ENCODE results near the gene GGT1.
"Not testable (repeated sequence)": the region's sequence is repeated elsewhere in the genome, so short reads cannot be mapped to it uniquely, and the experiment has no call there.

GGT1 gene

GRCh38 chr22:24602847-24603769 is at the start of gene GGT1:
Gene GGT1 (plus strand): TSS chr22:24603193. CDS start chr22:24611082, 7,889 bp downstream.
- DNase-seq (ENCODE audit: low read depth), result not testable (repeated sequence)
- H3K4me3 ChIP-seq (ENCODE audit: low read length), result peak within 1 kb of the TSS; percentile 18

DNA sequence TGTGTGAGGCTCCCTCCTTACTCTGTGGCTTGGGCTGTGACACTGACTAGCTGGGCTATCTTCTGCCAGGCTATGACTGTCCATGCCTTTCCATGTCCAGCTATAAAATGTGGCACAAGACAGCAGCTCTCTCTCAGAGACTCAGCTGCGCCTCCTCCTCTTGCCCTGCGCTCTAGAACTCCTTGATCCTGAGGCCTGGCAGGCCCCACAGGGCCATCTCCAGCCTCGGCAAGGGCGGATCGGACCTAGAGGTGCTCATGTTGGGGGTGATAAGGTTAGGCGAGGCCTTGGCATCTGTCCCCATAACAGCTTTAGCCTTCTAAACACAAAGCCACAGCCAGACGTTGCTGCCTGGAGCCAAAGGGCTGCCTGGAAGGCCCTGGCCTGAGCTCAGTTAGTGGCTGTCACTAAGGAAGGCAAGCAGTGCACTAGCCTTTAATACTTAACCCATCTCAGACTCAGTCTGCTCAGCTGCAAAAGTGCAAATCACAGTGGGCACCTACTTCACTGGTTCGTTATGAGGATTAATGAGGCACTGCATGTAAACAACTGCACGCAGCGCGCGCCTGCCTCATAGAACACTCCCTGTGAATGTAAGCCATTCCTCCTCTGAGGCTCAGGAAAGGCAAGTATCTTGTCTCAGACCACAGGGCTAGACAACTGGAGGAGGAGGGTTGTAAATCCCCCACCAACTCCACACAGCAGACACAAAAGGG is 49.2 kb upstream of the GGT1 start:
- peak overlapping the region; percentile 63 for H3K4me3 ChIP-seq (ENCODE audit: low read length)
- peak; percentile 37 for DNase-seq (ENCODE audit: low read depth)
- TF ChIP-seq, protein P1, sequence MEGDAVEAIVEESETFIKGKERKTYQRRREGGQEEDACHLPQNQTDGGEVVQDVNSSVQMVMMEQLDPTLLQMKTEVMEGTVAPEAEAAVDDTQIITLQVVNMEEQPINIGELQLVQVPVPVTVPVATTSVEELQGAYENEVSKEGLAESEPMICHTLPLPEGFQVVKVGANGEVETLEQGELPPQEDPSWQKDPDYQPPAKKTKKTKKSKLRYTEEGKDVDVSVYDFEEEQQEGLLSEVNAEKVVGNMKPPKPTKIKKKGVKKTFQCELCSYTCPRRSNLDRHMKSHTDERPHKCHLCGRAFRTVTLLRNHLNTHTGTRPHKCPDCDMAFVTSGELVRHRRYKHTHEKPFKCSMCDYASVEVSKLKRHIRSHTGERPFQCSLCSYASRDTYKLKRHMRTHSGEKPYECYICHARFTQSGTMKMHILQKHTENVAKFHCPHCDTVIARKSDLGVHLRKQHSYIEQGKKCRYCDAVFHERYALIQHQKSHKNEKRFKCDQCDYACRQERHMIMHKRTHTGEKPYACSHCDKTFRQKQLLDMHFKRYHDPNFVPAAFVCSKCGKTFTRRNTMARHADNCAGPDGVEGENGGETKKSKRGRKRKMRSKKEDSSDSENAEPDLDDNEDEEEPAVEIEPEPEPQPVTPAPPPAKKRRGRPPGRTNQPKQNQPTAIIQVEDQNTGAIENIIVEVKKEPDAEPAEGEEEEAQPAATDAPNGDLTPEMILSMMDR (IDR thresholded peaks at IDR 0.05; ENCODE audit: insufficient read depth, low read depth, low read length, missing control alignments), result no peak

DNA sequence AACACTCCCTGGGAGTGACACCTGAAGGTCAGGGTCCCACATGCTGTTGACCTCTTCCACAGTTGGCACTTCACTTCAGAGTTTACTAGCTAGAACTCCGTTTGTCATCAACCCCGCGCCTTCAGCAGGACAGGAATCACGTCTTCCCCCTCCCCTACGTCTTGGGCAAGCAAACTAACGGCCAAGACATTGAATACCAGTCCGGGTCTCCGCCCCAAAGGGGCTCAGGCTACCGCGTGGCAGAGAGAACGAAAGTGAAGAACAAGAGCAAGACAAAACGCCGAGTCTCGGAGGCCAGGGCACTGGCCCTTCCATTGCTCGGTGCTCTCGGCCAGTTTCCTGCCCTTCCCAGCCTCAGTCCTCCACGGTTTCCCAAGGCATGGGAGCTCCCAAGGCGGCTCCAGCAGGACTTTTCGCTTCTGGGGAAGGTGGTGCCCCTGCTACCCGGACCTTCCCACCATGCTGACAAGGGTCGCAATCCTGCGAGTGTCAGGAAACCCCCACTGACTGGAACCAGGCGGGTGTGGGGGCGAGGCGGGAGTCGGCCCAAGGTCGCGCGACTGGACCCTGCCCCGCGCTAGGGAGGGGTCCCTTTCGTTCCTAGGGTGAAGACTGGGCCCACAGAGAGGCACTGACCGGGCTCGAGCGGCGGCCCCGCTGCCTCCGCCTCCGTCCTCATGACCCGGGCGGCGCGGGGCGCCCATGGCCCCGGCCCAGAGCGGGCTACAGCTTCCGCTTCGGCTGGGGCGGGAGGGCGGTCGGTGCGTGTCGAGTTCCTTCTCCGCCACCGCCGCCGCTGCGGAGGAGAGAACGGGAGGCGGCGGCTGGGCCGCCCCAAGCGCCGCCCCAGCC is 48.5 kb upstream of the GGT1 start, which contains the start of gene GUCD1:
Gene GUCD1 (minus strand): TSS at position 826 of the 852 bp plus-strand sequence. CDS start 147 bp downstream, at position 679.
- TF ChIP-seq, protein P1 (IDR thresholded peaks at IDR 0.05; ENCODE audit: insufficient read depth, low read depth, low read length, missing control alignments), result no peak
- peak; percentile 27 for DNase-seq (ENCODE audit: low read depth)

GRCh38 chr22:24555165-24556039 is 47.6 kb upstream of the GGT1 start, which contains the start of gene SNRPD3:
Gene SNRPD3 (plus strand): TSS chr22:24555999. CDS start chr22:24557675, 1,676 bp downstream.
- TF ChIP-seq, protein P1 (IDR thresholded peaks at IDR 0.05; ENCODE audit: insufficient read depth, low read depth, low read length, missing control alignments), result peak; percentile 34
- H3K4me3 ChIP-seq (ENCODE audit: low read length), result peak within 1 kb of the TSS; percentile 100
- DNase-seq (ENCODE audit: low read depth), result peak; percentile 99

More for the DNA sequence above, 48.5 kb upstream of the GGT1 start, which contains the start of gene GUCD1:
- H3K4me3 ChIP-seq (ENCODE audit: low read length), result peak within 1 kb of the TSS; percentile 100

DNA sequence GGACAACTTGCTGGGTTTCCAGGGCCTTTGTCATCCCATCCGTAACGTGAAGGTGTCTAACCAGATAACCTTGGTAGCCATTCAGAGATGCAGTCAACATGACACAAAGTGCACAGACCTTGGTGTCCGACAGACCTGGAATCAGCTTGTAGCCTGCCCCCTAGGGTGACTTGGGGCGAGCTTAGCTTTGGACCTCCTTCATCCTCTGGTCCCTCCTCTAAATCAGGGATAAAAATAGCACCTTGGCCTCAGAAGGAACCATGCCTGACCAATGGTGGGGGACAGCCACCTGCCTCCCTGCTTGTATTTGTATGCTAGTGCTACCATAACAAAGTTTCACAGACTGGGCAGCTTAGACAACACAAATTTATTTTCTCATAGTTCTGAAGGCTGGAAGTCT is 43.5 kb upstream of the GGT1 start:
- DNase-seq (ENCODE audit: low read depth), result no peak
- TF ChIP-seq, protein P1 (IDR thresholded peaks at IDR 0.05; ENCODE audit: insufficient read depth, low read depth, low read length, missing control alignments), result no peak
- H3K4me3 ChIP-seq (ENCODE audit: low read length), result no peak overlapping the region

- DNase-seq (ENCODE audit: low read depth), result no peak
- H3K4me3 ChIP-seq (ENCODE audit: low read length), result no peak overlapping the region
- TF ChIP-seq, protein P1 (IDR thresholded peaks at IDR 0.05; ENCODE audit: insufficient read depth, low read depth, low read length, missing control alignments), result no peak
These were observed 39.7 kb upstream of the GGT1 start for GRCh38 chr22:24563246-24563645.

Measured in epithelial cell of esophagus (primary cell).